HL-60/S4 treated with retinoic acid at 250 ng/mL for 4 days and 3 days (cell line): ENCODE data around the gene ESPNL.
"Not testable (repeated sequence)": the region's sequence is repeated elsewhere in the genome, so short reads cannot be mapped to it uniquely, and the experiment has no call there.

Experiments used
- in situ Hi-C: fragments of 300-500 bp; cut with MboI; formaldehyde crosslinking; loops from 2 replicates; pipeline ENCODE4 v1.7.0; 2022; ENCODE audit warnings: low sequenced_read_pairs

Gene ESPNL

GRCh38 chr2:238100049-238100820, at the start of gene ESPNL:
Gene ESPNL, plus strand, starts transcription at chr2:238100340. Its CDS starts 80 bp downstream, at chr2:238100420.
- in situ Hi-C loops: loop anchor here (25.0 kb wide), 1 partner anchor 238 kb away; the partner anchor contains the start of gene RAMP1

GRCh38 chr2:238053191-238053776, 46.9 kb upstream of the ESPNL start:
- in situ Hi-C loops: no loop called here

- in situ Hi-C loops: no loop called here
Measured at GRCh38 chr2:238055841-238056240, 44.3 kb upstream of the ESPNL start.

GRCh38 chr2:238057696-238058575, 42.2 kb upstream of the ESPNL start:
- in situ Hi-C loops: not testable (repeated sequence)

- in situ Hi-C loops: no loop called here
Measured at GRCh38 chr2:238059505-238059904, 40.6 kb upstream of the ESPNL start.

- in situ Hi-C loops: no loop called here
Measured at GRCh38 chr2:238060096-238060541, 40.0 kb upstream of the ESPNL start.

- in situ Hi-C loops: no loop called here
Measured at GRCh38 chr2:238060542-238061314, 39.4 kb upstream of the ESPNL start, which contains the start of gene SCLY. Gene SCLY, plus strand, starts transcription at chr2:238061001. Its CDS starts 54 bp downstream, at chr2:238061055.

GRCh38 chr2:238061315-238062202, 38.6 kb upstream of the ESPNL start:
- in situ Hi-C loops: no loop called here

- in situ Hi-C loops: no loop called here
Measured at GRCh38 chr2:238063414-238064189, 36.5 kb upstream of the ESPNL start.

- in situ Hi-C loops: no loop called here
Measured at GRCh38 chr2:238064376-238064775, 35.8 kb upstream of the ESPNL start.

- in situ Hi-C loops: no loop called here
Measured at GRCh38 chr2:238065071-238065846, 34.9 kb upstream of the ESPNL start.

- in situ Hi-C loops: no loop called here
Measured at GRCh38 chr2:238066218-238066617, 33.9 kb upstream of the ESPNL start.

GRCh38 chr2:238066718-238067117, 33.4 kb upstream of the ESPNL start:
- in situ Hi-C loops: not testable (repeated sequence)

- in situ Hi-C loops: no loop called here
Measured at GRCh38 chr2:238067939-238068338, 32.2 kb upstream of the ESPNL start.

- in situ Hi-C loops: no loop called here
Measured at GRCh38 chr2:238069021-238069709, 31.0 kb upstream of the ESPNL start.

GRCh38 chr2:238069877-238070276, 30.3 kb upstream of the ESPNL start:
- in situ Hi-C loops: no loop called here

GRCh38 chr2:238075397-238075796, 24.7 kb upstream of the ESPNL start:
- in situ Hi-C loops: no loop called here
